Measurements from ENCODE around the gene EDC3.

GRCh38 chr15:74625693-74626092 is 70.1 kb downstream of the EDC3 start:
- TF ChIP-seq POLR2A (IDR thresholded peaks at IDR 0.05) (no peak), POLR2AphosphoS5 (IDR thresholded peaks at IDR 0.05) (no peak), CTCF (IDR thresholded peaks at IDR 0.05) (no peak)

Measured in sigmoid colon (tissue), 4 donors.